Cardiac fibroblast (primary cell): Measurements from ENCODE around the gene PAGR1.

ENCODE experiments used
- DNase-seq, 2 donors: peaks; one replicate each; pipeline versions ENCODE4 v3.0.0 to v3.0.0-alpha.2; 2010; ENCODE audit warnings: low read depth in 2 of 2
- H3K4me3 ChIP-seq, 2 donors: replicated peaks in 1 of 2; 1 replicate in 1 of 2; 2 replicates in 1 of 2; pipeline ENCODE4 v1.5.1; 2011; ENCODE audit warnings: low read depth in 2 of 2, low read length in 2 of 2, mild to moderate bottlenecking in 2 of 2, moderate library complexity in 1 of 2
- CTCF ChIP-seq: IDR thresholded peaks from one replicate; pipeline ENCODE4 v1.5.1; 2011; ENCODE audit warnings: low read depth, mild to moderate bottlenecking, low read length, inconsistent platforms

PAGR1 gene

GRCh38 chr16:29802416-29802935 is 13.5 kb upstream of the PAGR1 start:
- no peak for TF ChIP-seq CTCF
- no peak overlapping the region for H3K4me3 ChIP-seq
- no peak for DNase-seq

GRCh38 chr16:29804020-29804419 is 11.9 kb upstream of the PAGR1 start:
- no peak for TF ChIP-seq CTCF
- no peak overlapping the region for H3K4me3 ChIP-seq
- no peak for DNase-seq

GRCh38 chr16:29804455-29805231 is 11.3 kb upstream of the PAGR1 start:
- DNase-seq: peak; percentile 46 to 70
- no peak for TF ChIP-seq CTCF

GRCh38 chr16:29805232-29806098 is 10.5 kb upstream of the PAGR1 start:
- peak overlapping the region; percentile 82 to 96 for H3K4me3 ChIP-seq
- peak; percentile 98 for DNase-seq
- TF ChIP-seq CTCF: no peak

More at GRCh38 chr16:29804455-29805231, 11.3 kb upstream of the PAGR1 start:
- peak overlapping the region; percentile 82 to 96 for H3K4me3 ChIP-seq

- peak within 1 kb of the TSS; percentile 82 to 96 for H3K4me3 ChIP-seq
- TF ChIP-seq CTCF: no peak
- DNase-seq: peak in 1 of 2 donors; percentile 93
Measured at GRCh38 chr16:29806099-29806579, 9.8 kb upstream of the PAGR1 start, which contains the start of gene MAZ. Gene MAZ, plus strand, starts transcription at chr16:29806529. Its CDS starts 173 bp downstream, at chr16:29806702.

- peak overlapping the region; percentile 65 to 69 for H3K4me3 ChIP-seq
- no peak for TF ChIP-seq CTCF
- peak in 1 of 2 donors; percentile 40 for DNase-seq
Measured at GRCh38 chr16:29806641-29807425, 9.1 kb upstream of the PAGR1 start.
